K562 (cell line): ENCODE results near the gene PHF1. TPM values are rescaled to one million over a fixed set of nuclear protein-coding genes. Genes with fewer than 3 reads are reported as not detected.
"Not testable (repeated sequence)": the region's sequence is repeated elsewhere in the genome, so short reads cannot be mapped to it uniquely, and the experiment has no call there.

Source experiments
- ATAC-seq: fragments of 200-7000 bp; cut with Tn5 transposase; 3 replicates; pipeline ENCODE4 v1.9.1; 2020; ENCODE audit warnings: moderate library complexity
- BruUV-seq: library from RNA; stranded (reverse); fragments of 400-500 nt; replicated peaks from 2 replicates; lab custom pipeline; 2021; lab: Mats Ljungman, UMichigan
- CTCF ChIA-PET: fragments of 300-600 bp; formaldehyde crosslinking; extraction: SDS; loops from one replicate; lab custom pipeline; 2021; ENCODE audit warnings: low intra/inter-chr PET ratio; lab: Yijun Ruan, JAX
- POLR2A ChIA-PET: fragments of 300-600, 350-650 bp; sonication (Branson Sonifier 250); formaldehyde crosslinking; extraction: SDS; loops from one replicate; lab custom pipeline; 2021; ENCODE audit warnings: antibody characterized with exemption, inconsistent platforms; lab: Yijun Ruan, JAX
- DNase-seq, 4 experiments: peaks; one replicate each; pipeline versions ENCODE4 v3.0.0 to v3.0.0-alpha.2; 2011 to 2018; ENCODE audit warnings: low spot score in 3 of 4, mixed read lengths in 3 of 4; ENCODE audit errors: extremely low read depth in 1 of 4
- FAIRE-seq: peaks from 2 replicates; lab custom pipeline; 2011; peaks lifted over from hg19 to GRCh38; lab: Jason Lieb, UNC
- H2AFZ ChIP-seq: 2 replicates; pipeline ENCODE4 v1.6.0; 2011; ENCODE audit warnings: low read depth, low read length, control low read depth, inconsistent platforms
- H3K27ac ChIP-seq: fragments of 200-600 bp; 3 replicates; pipeline ENCODE4 v1.8.0; 2011; ENCODE audit warnings: low read depth, mild to moderate bottlenecking, control low read depth, inconsistent platforms, low read length, moderate library complexity, mixed read lengths; ENCODE audit errors: extremely low read depth
- H3K27me3 ChIP-seq, 2 experiments: fragments of 300-600 bp in 1 of 2; 2 replicates in 1 of 2; 3 replicates in 1 of 2; pipeline versions ENCODE4 v1.6.0 to v1.8.0; 2011; ENCODE audit warnings: inconsistent platforms in 2 of 2, low read length in 2 of 2, mild to moderate bottlenecking in 1 of 2, mixed read lengths in 1 of 2, moderate library complexity in 1 of 2; ENCODE audit not compliant: control insufficient read depth in 2 of 2, insufficient read depth in 2 of 2
- H3K36me3 ChIP-seq: fragments of 300-600 bp; 3 replicates; pipeline ENCODE4 v1.8.0; 2011; ENCODE audit warnings: mild to moderate bottlenecking, low read length, inconsistent platforms; ENCODE audit not compliant: control insufficient read depth, insufficient read depth
- H3K4me1 ChIP-seq, 2 experiments: fragments of 200-600 bp in 1 of 2; replicated peaks in 1 of 2; 2 replicates in 1 of 2; 3 replicates in 1 of 2; pipeline versions ENCODE4 v1.5.1 to v1.8.0; 2011; ENCODE audit warnings: inconsistent platforms in 2 of 2, low read length in 2 of 2, mild to moderate bottlenecking in 1 of 2, mixed read lengths in 1 of 2, moderate library complexity in 1 of 2; ENCODE audit not compliant: control insufficient read depth in 2 of 2, insufficient read depth in 2 of 2
- H3K4me2 ChIP-seq: 2 replicates; pipeline ENCODE4 v1.6.1; 2011; ENCODE audit warnings: low read length, control low read depth, inconsistent platforms, mixed read lengths; ENCODE audit not compliant: insufficient read depth
- H3K4me3 ChIP-seq: fragments of 200-600 bp; sonication (generic), shearing (Covaris generic); 2 replicates; pipeline ENCODE4 v1.5.1; 2016; ENCODE audit warnings: control low read depth, inconsistent platforms
- H3K79me2 ChIP-seq: fragments of 200-600 bp; 3 replicates; pipeline ENCODE4 v1.8.0; 2011; ENCODE audit warnings: low read length, inconsistent platforms; ENCODE audit not compliant: control insufficient read depth, insufficient read depth
- H3K9ac ChIP-seq, 2 experiments: 2 replicates each; pipeline versions ENCODE4 v1.6.0 to v1.6.1; 2011; ENCODE audit warnings: low read depth in 2 of 2, low read length in 2 of 2, control low read depth in 1 of 2, inconsistent platforms in 1 of 2, mild to moderate bottlenecking in 1 of 2, mixed read lengths in 1 of 2; ENCODE audit not compliant: insufficient read depth in 1 of 2
- H3K9me1 ChIP-seq: one replicate; pipeline ENCODE4 v1.6.0; 2011; ENCODE audit warnings: inconsistent platforms, mild to moderate bottlenecking, low read length, moderate library complexity; ENCODE audit not compliant: control insufficient read depth, insufficient read depth
- H3K9me3 ChIP-seq: replicated peaks from 2 replicates; pipeline ENCODE4 v1.5.1; 2011; ENCODE audit warnings: low read depth, low read length, inconsistent platforms; ENCODE audit not compliant: control insufficient read depth, insufficient read depth
- H4K20me1 ChIP-seq: replicated peaks from 2 replicates; pipeline ENCODE4 v1.6.1; 2011; ENCODE audit warnings: low read length, inconsistent platforms, mixed read lengths; ENCODE audit not compliant: control insufficient read depth, insufficient read depth
- CBFA2T3 ChIP-seq: fragments of 450-650 bp; IDR thresholded peaks from 2 replicates; pipeline ENCODE4 v1.6.1; 2017
- EGR1 ChIP-seq: fragments of 450-650 bp; conservative IDR thresholded peaks from 2 replicates; pipeline ENCODE4 v1.6.1; 2017; ENCODE audit warnings: mild to moderate bottlenecking
- KDM1A ChIP-seq, 2 experiments: fragments of 450-650 bp; IDR thresholded peaks; 2 replicates each; pipeline ENCODE4 v1.6.1; 2016; ENCODE audit warnings: mild to moderate bottlenecking in 2 of 2
- POLR2H ChIP-seq: IDR thresholded peaks from 2 replicates; pipeline ENCODE4 v1.6.1; 2016; ENCODE audit warnings: missing genetic modification characterization, low read depth, mild to moderate bottlenecking, control low read depth, missing compliant biosample characterization, moderate library complexity
- POLR3A ChIP-seq: IDR thresholded peaks from 2 replicates; pipeline ENCODE4 v1.6.1; 2011; ENCODE audit warnings: borderline replicate concordance, mild to moderate bottlenecking, moderate library complexity; ENCODE audit not compliant: insufficient read length, insufficient read depth; ENCODE audit errors: extremely low read depth
- SP1 ChIP-seq: sonication (generic); formaldehyde crosslinking; IDR thresholded peaks from 2 replicates; pipeline ENCODE4 v1.8.1; 2022; ENCODE audit warnings: mild to moderate bottlenecking, missing genetic modification reagents
- ZNF384 ChIP-seq: IDR thresholded peaks from 2 replicates; pipeline ENCODE4 v1.6.1; 2012; ENCODE audit warnings: low read depth, low read length, improper control_type of control experiment
- ZSCAN32 ChIP-seq: fragments of 450-650 bp; formaldehyde crosslinking; IDR thresholded peaks from 2 replicates; pipeline ENCODE4 v1.4.0; 2020; ENCODE audit warnings: mild to moderate bottlenecking, moderate library complexity
- WGBS: fragments of 100-300 bp; shearing (Covaris generic); methylation state at CpG from one replicate; pipeline ENCODE4 v1.1.6; 2016; ENCODE audit warnings: low coverage, mixed read lengths; ENCODE audit not compliant: insufficient coverage; ENCODE audit errors: missing lambda C conversion rate; 5-methylcytosine and 5-hydroxymethylcytosine counted together
- in situ Hi-C: fragments of 300-500 bp; cut with MboI; formaldehyde crosslinking; loops from 4 replicates; pipeline ENCODE4 v1.15.0; 2018; ENCODE audit warnings: inconsistent platforms, mixed read lengths
- intact Hi-C: fragments of 100-400 bp; cut with micrococcal nuclease; formaldehyde crosslinking; loops from 2 replicates; pipeline ENCODE4 v1.14.2; 2022
- polyA plus RNA-seq, 8 experiments: library from polyadenylated mRNA; depleted of rRNA in 4 of 8; stranded (reverse) in 5 of 8; unstranded in 3 of 8; fragments of >200 nt; fragmentation: Nextera tagmentation in 2 of 8; fragmentation: Illumina TruSeq in 1 of 8; extraction: Ambion mirVana in 2 of 8; extraction: Trizol in 1 of 8; gene quantifications; 2 replicates each; pipeline versions ENCODE4 v1.2.1 to v1.2.3, GENCODE V29; 2011 to 2014; ENCODE audit warnings: inconsistent platforms in 1 of 8, missing spikeins in 1 of 8
- total RNA-seq, 7 experiments: library from RNA; depleted of rRNA in 6 of 7; stranded (reverse); fragments of >200 nt in 6 of 7; fragmentation: Illumina TruSeq in 2 of 7; extraction: Trizol in 2 of 7; gene quantifications; 2 replicates each; pipeline versions ENCODE4 v1.2.1 to v1.2.3, GENCODE V29; 2011 to 2021; ENCODE audit warnings: low replicate concordance in 1 of 7
- TF ChIP-seq, protein P1 (sequence below), 2 experiments: fragments of 450-650 bp in 1 of 2; sonication (generic) in 1 of 2; formaldehyde crosslinking in 1 of 2; IDR thresholded peaks in 1 of 2; conservative IDR thresholded peaks in 1 of 2; 2 replicates each; pipeline versions ENCODE4 v1.6.1 to v1.8.1; 2016 to 2023; ENCODE audit warnings: mild to moderate bottlenecking in 2 of 2, moderate library complexity in 2 of 2, inconsistent platforms in 1 of 2, missing genetic modification reagents in 1 of 2

PHF1 gene
- total and polyA plus RNA-seq, 9 of the 15 experiments (the other 6 are each of a cell fraction or from before 2014, with no cell fraction given): 3.7 to 64.2 (median 33.7) TPM

DNA sequence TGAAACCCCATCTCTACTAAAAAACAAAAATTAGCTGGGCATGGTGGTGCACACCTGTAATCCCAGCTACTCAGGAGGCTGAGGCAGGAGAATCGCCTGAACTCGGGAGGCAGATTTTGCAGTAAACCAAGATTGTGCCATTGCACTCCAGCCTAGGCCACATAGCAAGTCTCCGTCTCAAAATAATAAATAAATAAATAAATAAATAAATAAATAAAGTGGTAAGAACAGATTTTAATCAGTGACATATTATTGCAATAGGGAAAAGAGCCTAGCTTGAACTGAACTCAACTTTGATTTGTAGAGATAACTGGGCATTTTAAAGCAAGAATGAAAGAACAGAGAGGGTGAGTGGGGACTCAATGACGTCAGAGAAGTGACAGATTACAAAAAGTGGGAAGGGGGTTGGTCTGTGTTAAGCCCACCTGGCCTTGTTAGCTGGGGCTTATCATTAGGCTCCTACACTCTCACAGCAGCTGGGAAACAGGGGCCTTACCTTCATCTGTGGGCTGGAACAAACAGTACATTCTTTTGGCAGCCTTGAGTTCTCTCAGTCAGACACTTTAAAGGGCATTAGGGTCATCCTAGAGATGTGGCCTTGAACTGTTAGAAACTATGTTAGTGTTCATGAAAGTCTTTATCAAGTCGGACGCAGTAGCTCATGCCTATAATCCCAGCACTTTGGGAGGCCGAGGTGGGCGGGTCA, 43.7 kb upstream of the PHF1 start (continued):
- no peak for TF ChIP-seq ZSCAN32
- TF ChIP-seq, protein P1, sequence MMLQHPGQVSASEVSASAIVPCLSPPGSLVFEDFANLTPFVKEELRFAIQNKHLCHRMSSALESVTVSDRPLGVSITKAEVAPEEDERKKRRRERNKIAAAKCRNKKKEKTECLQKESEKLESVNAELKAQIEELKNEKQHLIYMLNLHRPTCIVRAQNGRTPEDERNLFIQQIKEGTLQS (IDR thresholded peaks at IDR 0.05): peak; percentile 64
- TF ChIP-seq, protein P1 (CRISPR knock-in tag; conservative IDR thresholded peaks at IDR 0.05): no peak
- peak; percentile 29; the same call in 1 of the 2 replicates for TF ChIP-seq EGR1
- TF ChIP-seq SP1 (CRISPR knock-in tag): 0 out of 2 replicates have a peak, but pooled peaks have one; percentile 21
- peak in 1 of 2 experiments; percentile 41; a peak in 2 of 4 replicates for TF ChIP-seq KDM1A (IDR thresholded peaks at IDR 0.05)
- peak; percentile 39 for TF ChIP-seq CBFA2T3

DNA sequence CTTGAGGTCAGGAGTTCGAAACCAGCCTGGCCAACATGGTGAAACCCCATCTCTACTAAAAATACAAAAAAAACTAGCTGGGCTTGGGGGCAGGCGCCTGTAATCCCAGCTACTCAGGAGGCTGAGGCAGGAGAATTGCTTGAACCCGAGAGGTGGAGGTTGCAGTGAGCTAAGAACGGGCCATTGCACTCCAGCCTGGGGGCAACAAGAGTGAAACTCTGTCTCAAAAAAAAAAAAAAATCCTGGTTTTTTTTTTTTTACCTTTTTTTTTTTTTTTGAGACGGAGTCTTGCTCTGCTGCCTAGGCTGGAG, 43.1 kb upstream of the PHF1 start:
- peaks cover 25 to 30% of the 10 kb centered on the region in 2 experiments for H3K4me1 ChIP-seq
- FAIRE-seq, H3K9me3 ChIP-seq, H3K9me1 ChIP-seq, intact Hi-C loops, H3K4me3 ChIP-seq, DNase-seq, H2AFZ ChIP-seq, H3K27me3 ChIP-seq, H3K36me3 ChIP-seq, BruUV-seq, H3K79me2 ChIP-seq, in situ Hi-C loops, ATAC-seq, CTCF ChIA-PET, H3K9ac ChIP-seq, H3K4me2 ChIP-seq, H4K20me1 ChIP-seq: not testable (repeated sequence)
- 0 out of 4 replicates have a peak, but pooled peaks of 1 of the 2 experiments have one; percentile 2 for TF ChIP-seq KDM1A (IDR thresholded peaks at IDR 0.05)
- TF ChIP-seq ZNF384: 0 out of 2 replicates have a peak, but pooled peaks have one; percentile 25
- peak; percentile 55 for TF ChIP-seq POLR3A
- peak; percentile 63; the same call in 1 of the 2 replicates for TF ChIP-seq POLR2H
- 50% methylated on average over 4 of the region's 5 CpGs for WGBS
- POLR2A ChIA-PET: interaction anchor here (1.4 kb wide), 1 partner anchor 12 kb away, joined by 3 read pairs; no protein-coding TSS in a partner anchor
- peak overlapping the region; percentile 55; the same call in 1 of the 3 replicates for H3K27ac ChIP-seq
